Measurements from ENCODE around the gene DROSHA.
"Not testable (repeated sequence)": the region's sequence is repeated elsewhere in the genome, so short reads cannot be mapped to it uniquely, and the experiment has no call there.

The DROSHA gene

GRCh38 chr5:31415009-31415923 is 116.6 kb downstream of the DROSHA start:
- DNase-seq = no peak

DNA sequence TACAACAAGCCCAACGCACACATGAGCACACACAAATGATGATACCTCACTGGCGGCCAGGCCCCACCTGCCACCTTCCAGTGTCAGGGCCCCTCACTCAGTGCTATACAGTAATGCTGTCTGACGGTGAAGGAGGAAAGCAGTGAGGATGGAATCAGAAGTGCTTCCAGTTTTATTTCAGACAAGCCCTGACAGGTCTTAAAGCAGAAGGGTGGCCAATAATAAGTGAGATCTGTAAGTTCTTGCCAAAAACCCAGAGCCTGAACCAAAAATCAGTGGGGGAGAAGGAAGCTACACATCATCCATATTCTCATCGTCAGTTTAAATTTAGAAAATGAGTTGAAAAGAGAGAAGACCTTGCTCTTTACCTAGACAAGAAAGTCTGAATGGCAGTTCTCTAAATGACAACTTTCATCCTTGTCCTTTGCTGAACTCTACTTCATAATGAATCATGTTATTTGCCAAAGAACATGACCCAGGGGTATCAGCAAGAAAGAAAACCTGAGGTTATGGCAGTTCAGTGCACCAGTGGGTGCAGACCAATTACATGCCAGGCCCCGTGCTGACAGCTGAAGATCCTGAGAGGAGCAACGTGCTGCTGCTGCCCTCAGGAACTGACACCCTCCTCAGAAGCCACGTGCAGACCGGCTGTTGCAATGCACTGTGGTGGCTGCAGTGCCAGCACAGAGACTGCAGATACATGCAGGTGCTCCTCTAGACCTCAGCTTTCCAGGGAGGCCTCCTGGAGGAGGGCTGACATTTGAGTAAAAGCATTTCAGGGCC is 118.7 kb downstream of the DROSHA start:
- no peak for DNase-seq

GRCh38 chr5:31412324-31412723 is 119.6 kb downstream of the DROSHA start:
- no peak for DNase-seq

- no peak for DNase-seq
These were observed 121.8 kb downstream of the DROSHA start for GRCh38 chr5:31410089-31410488.

- DNase-seq = no peak
These were observed 123.1 kb downstream of the DROSHA start for GRCh38 chr5:31408814-31409213.

- DNase-seq = no peak
These were observed 123.8 kb downstream of the DROSHA start for GRCh38 chr5:31407921-31408693.

- DNase-seq = no peak
These were observed 127.6 kb downstream of the DROSHA start for GRCh38 chr5:31404325-31404724.

DNA sequence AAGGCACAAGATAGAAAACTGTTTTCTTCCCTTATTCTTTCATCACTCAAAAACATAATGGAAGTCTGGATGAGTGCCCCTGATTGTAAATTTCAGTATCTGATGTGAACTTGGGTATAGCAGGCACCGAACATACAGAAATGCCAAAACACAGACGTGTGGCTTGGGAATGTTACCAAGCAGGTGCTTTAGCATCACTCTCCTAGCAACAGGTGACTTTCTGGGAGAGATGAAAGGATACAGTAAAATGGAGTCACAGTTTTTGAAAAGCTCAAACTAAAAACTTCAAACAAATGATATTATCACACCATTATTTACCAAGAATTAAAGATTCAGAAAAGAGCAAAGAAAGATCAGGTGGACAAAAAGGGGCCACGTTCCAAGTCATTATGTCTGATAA is 130.2 kb downstream of the DROSHA start:
- DNase-seq = no peak

- DNase-seq = no peak
These were observed 133.9 kb downstream of the DROSHA start for GRCh38 chr5:31397926-31398557.

DNA sequence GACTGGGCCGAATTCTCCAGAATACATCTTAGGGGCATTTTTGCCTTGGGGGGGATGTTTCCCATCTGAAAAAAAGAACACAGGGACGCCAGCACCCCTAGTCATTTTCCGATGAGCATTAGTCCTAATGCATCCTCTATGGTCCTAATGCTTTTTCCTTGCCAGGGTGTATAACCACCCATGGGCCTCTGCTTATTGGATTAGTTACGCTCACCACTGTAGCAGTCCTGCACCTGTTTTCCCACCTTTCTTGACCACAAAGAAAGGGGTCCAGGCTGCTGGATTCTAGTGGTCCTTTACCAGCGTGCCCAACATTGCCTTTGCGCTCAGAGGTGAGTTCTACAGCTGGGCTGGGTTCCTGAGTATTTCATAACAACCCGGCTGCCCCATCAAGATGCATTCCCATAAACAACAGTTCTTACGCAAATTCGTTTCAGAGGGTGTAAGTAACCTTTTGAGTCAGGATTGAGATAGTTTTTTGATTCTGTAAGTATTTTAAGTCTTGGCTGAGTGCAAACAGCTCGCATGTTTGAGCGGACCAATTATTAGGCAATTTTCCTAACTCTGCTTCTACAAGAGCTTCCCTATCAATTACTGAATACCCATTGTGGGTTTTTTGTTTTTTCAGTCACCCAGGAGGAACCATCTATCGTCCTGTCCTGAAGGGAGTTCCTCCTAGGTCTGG is 135.1 kb downstream of the DROSHA start:
- no peak for DNase-seq

GRCh38 chr5:31395450-31396045 is 136.3 kb downstream of the DROSHA start:
- DNase-seq = not testable (repeated sequence)

DNA sequence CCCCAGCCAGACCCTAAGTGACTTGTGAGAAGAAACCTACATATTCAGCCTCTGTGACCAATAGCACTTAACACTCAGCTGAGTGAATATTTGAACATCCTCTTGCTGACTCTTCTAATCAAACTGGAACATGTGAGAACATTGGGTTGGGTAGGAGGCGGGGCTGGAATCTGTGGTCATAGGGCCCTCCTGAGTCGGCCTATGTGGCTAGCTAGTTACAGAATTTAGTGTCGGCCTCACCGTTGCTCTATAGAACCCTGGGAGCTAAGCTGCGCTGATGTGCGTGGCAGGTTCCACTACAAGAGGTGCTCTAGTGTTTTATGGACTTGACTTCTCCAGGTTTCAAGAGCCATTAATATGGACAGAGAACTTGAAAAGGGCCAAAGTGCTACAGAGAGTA is 138.8 kb downstream of the DROSHA start:
- DNase-seq = no peak

- DNase-seq = no peak
These were observed 139.8 kb downstream of the DROSHA start for GRCh38 chr5:31392061-31392460.

GRCh38 chr5:31390256-31390655 is 141.6 kb downstream of the DROSHA start:
- DNase-seq = no peak

DNA sequence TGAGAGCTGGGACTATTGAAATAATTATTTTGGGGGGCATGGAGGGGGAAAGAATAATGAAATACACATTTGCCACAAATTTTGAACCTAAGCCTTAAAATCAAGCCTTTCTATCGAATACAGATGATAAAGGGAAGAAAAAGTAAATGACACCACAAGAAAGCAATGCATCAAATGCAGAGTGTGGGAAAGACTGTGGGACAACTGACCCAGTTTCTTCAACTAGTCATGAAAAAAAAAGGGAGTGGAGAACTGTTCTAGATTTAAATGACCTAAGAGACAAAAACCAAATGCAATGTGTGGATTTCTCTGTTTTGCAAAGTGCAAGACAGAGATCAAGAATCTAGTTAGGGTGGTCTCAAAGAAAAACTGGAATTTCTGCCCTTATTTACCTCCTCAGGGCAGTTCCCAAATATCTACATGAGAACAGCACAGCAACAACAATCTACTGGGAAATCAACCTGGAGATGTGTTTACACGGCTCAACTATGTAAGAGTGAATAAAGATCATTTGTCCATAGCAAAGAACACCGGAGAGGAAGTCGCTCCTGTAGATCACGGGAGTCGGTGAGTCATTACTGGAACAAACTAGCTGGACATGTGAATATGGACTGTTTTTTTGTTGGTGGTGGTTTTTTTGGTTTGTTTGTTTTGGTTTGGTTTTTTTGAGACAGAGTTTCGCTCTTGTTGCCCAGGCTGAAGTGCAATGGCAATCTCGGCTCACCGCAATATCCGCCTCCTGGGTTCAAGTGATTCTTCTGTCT is 145.9 kb downstream of the DROSHA start:
- DNase-seq = no peak

DNA sequence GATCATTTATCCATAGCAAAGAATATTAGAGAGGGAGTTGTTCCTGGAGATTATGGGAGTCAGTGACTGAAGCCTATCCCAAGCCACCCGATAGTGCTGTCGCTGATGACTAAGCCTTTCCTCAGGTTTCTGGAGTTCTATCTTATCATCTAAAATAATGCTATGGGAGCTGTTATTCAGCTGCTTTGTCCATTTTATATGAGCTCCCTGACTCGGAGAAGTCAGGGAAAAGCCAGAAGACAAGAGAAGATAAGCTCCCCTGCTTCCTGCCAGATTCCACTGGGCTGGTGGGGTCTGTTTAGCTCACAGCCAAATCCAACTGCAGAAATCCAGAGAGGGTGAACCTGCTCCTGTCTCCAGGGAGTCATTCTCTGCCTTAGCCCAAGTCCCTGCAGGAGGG is 148.2 kb downstream of the DROSHA start:
- DNase-seq = no peak

DNA sequence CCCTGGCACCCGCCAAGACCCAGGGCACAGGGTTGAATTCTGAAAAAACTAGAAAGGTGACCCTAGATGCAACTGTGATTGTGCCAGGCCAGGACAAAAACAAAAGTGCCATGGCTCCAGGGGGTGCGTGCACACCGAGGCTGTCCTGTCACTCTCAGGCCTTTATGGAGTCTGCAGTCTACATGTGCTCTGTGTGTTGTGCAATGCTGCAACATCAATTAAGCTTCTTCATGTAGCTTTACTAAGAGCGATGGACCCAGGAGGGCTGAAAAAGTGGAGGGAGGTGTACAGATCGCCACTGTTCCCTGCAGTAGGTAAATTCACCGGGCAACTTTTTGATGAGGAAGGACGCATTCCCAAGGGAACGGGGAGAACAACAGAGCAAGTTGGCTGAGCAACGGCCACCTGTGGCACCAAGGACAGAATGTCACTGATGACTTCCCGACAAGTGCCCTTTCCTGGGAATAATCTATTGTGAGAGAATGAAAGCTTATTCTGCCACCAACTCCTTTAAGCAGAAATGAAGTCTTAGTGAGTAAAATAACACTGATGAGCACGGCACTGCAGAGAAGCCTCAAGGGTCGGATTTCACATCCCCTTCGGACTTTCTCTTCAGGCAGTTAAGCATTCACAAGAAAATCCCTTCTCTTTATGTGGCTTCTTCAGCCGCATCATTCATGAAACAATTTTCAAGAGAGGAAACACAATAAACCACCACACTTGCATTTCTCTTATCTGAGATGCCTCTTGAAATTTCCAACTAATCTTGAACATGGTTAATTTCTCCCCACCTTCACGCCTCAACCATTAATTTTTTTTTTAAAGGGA is 149.6 kb downstream of the DROSHA start:
- no peak for DNase-seq

GRCh38 chr5:31381299-31381698 is 150.6 kb downstream of the DROSHA start:
- no peak for DNase-seq

GRCh38 chr5:31380049-31380448 is 151.8 kb downstream of the DROSHA start:
- no peak for DNase-seq

- DNase-seq = no peak
These were observed 153.1 kb downstream of the DROSHA start for GRCh38 chr5:31378838-31379237.

Measured in CD4-positive, alpha-beta T cell treated with Interleukin-12 subunit alpha and Interleukin-12 subunit beta, for 1 hour (primary cell).